Forelimb muscle (tissue), 1 donor: ENCODE measurements around the gene ROR2. TPM values are rescaled to one million over a fixed set of nuclear protein-coding genes. Genes with fewer than 3 reads are reported as not detected.

Experiments
- DNase-seq: peaks from one replicate; pipeline ENCODE4 v3.0.0-alpha.2; 2013; ENCODE audit warnings: low read depth
- polyA plus RNA-seq: library from polyadenylated mRNA; unstranded; fragments of 120-200 nt; gene quantifications from one replicate; pipeline ENCODE4 v1.2.1, GENCODE V29; 2013; ENCODE audit not compliant: insufficient read length

ROR2 gene
- polyA plus RNA-seq, 1 donor: 2.7 TPM

DNA sequence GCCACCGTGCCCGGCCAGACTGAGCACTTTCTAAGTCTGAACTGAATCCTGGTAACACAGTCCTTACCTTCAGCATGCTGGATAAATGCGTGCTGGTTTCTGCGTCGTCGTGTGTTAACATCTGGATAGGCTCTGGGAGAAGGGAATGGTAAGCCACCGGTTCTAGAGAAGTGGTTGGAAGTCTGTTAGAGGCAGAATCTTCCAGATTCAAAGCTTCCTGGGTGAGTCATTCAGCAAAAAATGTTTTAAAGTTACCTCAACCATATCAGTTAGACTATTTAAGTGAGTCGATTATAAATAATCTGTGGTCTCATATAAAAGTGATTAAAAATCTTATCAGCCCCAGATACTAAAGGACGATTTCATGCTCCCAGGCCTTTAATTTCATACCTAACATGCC, 269.9 kb downstream of the ROR2 start:
- no peak for DNase-seq

DNA sequence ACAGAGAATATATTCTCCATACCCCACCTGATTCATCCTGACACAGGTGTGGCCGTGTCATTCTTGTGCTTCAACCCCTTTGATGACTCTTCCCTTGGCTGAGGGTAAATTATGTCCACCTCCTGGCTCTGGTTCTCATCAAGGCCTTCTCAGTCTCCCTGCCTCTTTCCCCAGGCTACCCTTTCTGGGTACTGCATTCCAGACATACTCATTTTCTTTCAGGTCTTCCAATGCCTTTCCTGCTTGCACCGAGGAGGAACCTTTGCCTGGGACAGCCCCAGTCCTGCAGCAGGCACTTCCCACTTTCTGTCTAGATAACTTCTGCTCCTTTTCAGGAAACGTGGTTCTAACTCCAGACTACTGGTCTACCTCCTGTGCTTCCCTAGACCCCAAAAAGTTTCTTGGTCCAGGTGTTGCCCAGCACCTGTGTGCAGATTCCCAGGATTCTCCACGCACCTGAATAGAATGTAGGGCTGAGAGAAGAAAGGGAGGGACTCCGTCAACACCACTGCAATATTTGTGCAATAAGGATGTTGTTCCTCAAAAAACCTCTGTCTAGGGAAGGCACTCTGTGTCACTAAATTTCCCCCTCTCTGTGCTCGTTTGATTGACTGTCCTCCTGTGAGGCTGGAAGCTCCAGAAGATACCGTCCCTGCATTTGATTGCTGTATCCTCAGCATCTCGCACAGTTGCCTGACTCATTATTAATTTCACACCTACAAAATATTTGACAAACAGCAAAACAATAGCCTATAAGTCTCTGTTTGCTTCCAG, 271.0 kb downstream of the ROR2 start:
- DNase-seq: no peak

DNA sequence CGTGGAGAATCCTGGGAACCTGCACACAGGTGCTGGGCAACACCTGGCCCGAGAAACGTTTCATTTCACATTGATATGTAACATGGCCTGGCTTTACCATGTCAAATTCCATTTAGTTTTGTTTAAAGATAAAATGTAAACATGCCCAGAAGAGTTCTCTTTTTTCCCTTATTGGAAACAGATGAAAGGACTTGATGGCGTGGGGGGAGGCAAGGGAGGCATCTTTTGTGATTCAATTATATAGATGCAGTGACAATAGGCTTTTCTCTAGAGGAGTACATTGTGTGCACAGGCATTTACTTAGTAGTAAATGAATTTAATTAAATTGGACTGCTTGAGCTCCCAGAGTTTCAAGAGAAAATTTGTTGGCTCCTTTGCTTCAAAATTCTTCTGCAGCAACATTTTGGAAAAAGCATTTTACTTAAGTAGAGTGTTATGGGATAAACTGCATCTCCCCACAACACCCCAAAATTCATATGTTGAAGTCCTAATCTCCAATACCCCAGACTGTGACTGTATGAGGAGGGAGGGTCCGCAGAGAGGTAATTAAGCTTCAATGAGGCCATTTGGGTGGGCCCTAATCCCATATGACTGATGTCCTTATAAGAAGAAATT, 272.1 kb downstream of the ROR2 start:
- no peak for DNase-seq

DNA sequence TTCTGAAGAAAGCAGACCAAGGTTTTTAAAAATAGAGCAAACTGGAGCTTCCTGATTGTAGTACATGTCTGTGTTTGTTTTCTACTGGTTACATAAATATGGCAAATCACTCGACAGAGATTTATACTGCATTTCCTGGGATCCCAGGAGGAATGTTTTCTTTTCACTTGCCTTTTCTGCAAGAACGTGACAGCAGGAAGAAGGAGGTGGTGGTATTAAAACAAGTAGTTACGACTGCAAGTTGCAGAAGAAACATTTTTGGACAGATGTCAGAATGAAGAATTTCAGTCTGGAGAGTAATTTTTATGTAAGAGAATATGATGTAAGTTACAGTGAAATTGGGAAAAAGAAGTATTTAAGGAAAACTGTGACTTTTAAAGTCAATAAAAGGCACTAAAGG, 272.7 kb downstream of the ROR2 start:
- DNase-seq: no peak

DNA sequence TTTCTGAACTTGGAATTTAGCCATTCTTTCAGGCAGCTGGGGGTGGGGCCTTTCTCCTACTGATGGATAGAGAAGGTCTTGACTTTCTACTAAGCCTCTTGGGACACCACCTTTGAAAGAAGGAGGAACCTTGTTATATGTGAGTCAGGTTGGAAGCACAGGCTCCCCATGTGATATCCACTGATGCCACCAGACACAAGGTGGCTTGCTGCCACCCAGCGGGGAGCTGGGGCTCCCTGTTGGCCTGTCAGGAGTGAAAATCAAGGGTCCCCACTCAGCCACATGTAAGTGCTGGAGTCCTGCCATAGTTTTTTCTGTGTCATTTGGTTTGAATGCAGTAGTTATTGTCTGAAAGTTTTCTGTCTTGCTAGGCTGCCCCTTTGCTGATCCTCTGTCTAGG, 274.0 kb downstream of the ROR2 start:
- DNase-seq: no peak

DNA sequence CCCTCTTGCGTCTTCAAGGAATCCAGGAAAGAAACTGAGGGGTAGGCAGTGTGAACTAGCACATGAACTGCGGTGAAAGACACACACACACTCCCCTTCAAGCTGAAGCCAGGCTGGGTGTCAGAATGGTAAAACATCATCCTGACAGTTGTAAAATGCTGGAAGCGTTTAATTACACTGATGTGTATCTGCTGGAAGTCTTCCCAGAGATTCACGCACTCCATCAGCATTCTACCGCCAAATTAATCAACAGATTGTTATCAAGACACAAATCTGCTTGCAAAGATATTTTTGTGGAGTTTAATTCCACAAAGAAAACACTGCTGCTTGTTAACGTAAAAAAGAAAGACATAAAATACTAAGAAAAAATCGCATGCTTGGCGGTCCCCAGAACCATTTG, 285.4 kb downstream of the ROR2 start:
- DNase-seq: no peak

DNA sequence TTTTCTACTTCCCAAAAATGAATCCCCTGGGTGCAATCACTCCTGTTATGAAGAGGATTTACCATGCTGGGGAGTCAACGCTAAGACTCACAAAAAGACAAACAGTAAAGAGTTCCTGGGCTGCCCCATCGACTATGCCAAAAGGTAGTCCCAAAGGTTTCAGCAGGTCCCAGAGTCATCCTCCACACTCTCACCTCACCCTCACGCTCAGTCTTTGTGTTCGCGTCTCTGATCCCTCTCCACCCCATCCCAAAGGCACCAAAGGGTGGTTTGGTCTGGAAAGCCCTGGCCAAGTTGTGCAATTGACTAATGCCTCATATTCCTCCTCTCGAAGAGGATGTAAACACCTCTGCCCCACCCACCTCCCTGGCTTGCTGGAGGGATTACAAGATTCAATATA, 286.2 kb downstream of the ROR2 start:
- no peak for DNase-seq

DNA sequence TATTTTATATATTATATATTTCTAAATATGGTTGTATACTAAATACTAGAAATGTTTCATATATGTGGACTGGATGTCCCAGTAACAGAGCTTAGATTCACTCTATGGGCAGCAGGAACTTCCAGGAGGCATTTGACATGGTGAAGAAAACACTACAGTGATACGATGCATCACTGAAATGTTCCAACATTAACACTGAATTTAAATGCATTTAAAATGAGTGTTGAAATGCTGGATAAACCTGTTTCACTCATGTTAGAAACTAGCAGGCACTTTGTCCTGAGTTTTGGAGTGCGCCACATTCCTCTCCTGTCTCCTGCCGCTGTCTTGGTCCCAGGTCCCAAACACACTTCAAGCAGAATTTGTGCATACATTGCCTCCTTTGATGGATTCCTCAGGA, 288.6 kb downstream of the ROR2 start:
- no peak for DNase-seq

DNA sequence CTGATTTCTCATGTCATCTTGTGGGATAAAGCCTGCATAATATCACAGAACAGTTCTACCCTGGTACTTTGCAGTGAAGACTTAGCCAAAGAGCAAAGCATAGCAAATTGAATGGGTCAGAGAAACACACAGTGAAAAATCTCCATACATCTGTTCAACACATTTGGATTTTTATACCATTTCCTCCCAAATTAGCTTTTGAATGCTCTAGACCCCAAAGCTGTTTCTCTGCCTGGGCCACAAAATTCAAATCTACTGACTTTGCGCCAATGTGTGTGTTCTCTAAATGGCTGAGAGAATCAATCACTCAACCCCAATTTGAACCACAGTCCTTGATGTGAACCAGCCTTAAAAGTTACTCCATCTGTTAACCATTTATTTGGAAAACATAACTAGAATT, 289.5 kb downstream of the ROR2 start:
- no peak for DNase-seq

DNA sequence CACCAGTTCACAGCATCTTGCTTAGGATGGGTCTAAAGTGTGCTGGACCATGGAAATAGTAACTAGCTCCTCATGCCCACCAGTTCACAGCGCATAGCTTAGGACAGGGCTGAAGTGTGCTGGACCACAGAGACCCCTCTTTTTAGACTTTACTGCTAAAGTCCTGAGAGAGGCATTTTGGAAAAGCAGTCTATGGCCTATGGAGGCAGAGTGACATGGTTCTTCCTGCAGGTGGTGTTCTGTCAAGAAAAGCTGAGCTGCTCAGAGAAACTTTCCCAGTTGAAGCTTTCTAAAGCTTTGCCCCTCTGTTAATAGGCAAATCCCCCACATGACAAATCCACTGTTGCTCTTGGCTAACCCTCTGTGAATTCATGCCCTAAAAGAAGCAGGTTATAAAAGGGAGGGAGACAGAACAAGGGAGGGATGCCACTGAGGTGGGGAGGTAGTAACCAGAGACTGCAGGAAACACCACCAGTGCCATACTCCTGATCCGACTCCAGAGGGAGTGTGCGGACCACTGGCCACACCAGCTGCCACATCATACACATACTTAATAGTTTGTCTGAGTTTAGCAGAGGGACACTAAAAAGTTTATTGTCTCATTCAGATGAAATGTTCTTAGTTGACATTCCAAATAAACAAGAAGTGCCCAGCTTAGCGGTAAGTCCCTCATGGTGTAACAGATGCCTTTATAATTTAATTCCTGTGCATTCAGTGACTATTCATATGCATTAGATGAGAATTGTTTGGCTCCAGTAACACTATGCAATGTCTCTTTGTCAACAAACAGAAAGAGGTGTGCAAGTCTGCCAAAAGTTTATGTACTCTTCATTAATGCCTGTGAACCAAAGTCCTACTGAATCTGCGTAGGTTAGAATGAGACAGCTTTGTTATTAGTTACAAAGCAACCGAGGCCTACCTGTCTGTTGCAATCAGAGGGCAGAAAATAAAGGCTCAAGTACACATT, 290.2 kb downstream of the ROR2 start:
- DNase-seq: no peak

DNA sequence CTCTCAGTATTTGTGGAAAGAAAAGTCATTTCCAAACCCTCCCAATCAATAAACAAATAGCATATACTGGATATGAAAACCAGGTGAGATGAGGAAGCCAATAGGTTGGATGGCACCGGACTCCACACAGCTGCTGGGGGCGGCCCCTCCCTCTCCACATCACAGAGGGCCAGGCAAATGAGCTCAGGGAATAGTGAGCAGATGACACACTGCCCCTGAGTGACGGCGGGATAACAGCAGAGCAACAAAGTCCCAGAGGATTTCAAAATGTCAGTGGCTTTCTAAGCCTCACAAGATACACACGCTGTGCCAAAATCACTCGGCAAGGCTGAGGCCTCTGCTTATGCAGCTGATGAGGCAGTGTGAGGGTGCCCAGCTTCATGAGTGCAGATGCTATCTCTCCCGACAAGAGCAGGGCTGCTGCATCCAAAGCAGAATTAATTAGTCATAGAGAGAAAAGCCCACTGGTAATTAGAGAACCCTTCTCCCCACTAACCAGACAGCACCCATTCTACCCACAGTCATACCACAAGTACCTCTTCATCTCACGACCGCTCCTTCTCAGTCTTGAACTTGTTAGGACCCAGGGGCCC, 291.4 kb downstream of the ROR2 start:
- DNase-seq: no peak

DNA sequence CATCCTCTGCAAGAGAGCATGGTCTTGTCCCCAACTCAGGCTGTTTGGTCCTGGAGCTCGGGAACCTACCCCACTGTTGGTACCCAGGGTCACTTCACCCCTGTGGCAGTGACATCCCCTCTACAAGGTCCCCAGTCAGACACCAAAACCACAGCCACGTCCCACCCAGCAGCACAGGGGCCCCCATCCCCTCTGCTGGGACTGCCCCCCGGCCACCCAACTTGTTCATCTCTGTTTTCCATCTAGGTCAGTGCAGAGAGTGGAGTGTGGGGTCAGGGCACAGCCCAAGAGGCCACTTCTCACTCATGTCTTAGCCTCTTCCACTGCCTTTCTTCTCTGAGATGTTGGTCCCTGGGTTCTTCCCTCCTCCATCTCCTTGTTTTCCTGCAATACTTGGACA, 292.5 kb downstream of the ROR2 start:
- DNase-seq: no peak

DNA sequence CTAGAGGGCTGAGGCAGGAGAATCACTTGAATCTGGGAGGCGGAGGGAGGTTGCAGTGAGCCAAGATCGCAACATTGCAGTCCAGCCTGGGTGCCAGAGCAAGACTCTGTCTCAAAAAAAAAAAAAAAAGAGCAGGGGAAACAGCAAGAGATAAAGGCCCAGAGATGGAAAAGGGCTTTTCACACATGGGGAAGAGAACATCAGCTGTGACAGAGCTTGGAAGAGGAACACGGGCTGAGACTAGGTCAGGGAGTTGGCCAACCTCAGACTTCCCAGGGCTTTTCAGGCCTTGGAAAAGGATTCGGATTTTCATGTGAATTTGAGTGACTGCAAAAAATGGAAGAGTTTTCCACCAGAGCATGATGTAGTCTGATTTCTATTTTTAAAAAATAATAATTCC, 294.4 kb downstream of the ROR2 start:
- no peak for DNase-seq

DNA sequence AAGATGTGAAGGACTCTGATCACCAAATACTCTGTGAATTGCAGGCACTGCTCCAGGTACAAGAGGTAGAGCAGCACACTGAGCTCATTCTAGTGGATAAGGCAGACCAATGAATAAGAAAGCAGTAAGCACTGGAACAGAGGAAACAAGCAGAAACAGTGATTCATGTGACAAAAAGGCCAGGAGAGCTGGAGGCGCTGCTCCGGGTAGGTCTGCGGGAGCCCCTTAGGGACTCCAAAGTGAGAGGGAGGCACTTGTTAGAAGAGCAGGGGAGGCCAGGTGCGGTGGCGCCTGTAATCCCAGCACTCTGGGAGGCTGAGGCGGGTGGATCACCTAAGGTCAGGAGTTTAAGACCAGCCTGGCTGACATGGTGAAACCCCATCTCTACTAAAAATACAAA, 294.8 kb downstream of the ROR2 start:
- no peak for DNase-seq

DNA sequence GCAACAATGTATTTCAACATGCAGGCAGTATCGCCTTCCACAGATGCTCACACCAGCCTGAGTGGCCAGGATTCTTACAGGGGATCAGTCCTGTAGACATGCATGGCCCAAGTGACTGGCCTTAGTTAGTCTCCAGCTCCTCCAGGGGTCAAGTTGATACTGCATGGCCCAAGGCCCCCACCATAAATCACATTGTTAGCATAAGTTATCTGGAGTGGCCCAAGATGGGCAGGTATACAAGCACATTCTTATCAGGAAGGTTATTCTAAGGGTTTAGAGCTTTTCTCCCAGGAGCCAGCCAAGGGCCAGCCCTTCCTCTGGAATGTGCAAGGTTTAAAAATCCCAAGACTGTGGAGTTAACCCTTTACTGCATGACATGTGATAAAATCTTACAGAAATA, 295.5 kb downstream of the ROR2 start:
- no peak for DNase-seq

DNA sequence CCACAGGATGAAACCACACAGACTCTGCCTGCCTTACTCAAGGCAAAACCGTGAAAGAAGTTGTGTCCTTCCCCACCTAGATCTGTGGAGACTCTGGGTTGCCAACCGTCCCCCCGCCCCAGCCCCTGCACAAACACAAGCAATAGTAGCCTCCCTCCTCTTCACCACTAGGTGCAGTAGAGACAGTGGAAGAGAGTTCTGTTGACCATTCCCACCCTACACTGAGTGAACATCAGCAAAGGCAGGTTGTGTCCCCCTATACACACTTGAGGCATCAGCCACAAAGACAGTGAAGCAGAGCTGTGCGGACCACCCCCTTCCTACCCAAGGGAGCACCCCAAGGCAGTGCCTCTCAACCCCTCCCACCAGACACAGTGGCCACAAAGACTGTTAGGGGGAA, 302.7 kb downstream of the ROR2 start:
- no peak for DNase-seq

DNA sequence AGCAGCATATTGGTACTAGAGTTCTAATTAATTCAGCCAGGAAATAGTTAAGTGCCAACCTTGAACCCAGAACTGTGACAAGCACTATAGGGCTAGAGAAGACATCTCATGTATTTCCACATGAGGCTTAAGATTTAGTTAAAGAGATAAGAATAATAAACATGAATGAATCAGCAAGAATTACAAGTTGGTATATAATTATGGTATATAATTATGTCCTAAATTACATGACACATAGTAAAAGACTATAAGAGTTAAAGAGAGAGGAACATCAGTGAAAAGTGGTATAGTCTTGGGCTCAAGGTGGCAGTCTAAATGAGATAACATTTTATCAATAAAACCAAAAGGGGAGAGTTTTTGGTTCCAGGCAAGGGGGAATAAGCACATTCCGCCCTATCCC, 303.3 kb downstream of the ROR2 start:
- DNase-seq: no peak

DNA sequence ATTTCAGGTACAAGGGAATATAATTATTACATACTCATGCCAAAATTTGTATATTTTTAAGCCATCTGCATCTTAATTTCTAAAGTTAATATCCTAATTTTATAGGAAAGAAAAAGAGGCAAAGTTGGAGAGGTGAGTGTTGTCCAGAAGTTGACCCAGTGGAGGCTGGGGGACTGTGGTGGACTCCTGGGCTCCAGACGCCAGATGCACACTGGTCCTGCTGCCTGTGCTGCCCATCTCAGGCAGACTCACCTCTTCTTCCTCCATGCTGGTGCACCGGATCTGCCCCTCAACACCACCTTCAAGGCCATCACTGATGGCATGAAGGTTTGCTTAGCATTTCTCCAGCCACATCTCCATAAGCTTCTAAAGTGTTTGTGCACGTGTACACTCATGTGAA, 305.6 kb downstream of the ROR2 start:
- no peak for DNase-seq

DNA sequence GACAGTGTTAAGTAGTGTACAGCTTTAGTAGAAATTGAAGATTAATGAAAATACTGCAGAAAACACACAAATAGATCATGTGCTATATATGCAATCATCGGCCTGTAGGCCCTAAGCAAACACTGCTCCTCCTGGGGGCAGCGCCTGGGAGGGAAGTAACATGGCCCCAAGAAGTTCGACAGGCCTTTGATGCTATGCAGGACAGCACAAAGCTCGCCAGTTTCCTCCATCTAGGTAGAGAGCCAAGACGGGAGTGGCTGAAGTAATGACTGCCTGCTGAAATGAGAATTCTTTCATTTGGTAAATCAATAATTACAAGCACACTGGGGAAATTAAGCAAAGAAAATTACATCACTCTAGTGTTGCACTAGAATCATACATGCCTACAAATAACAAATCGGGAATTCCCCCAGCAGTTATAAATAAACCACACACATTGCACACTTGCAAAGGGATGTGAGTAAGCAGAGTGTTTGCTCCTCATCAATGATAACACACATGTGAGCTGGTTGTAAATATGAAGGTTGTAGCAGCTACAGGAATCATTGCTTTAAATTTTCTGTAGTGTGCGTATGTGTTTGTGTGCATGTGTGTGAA, 306.4 kb downstream of the ROR2 start:
- DNase-seq: no peak

DNA sequence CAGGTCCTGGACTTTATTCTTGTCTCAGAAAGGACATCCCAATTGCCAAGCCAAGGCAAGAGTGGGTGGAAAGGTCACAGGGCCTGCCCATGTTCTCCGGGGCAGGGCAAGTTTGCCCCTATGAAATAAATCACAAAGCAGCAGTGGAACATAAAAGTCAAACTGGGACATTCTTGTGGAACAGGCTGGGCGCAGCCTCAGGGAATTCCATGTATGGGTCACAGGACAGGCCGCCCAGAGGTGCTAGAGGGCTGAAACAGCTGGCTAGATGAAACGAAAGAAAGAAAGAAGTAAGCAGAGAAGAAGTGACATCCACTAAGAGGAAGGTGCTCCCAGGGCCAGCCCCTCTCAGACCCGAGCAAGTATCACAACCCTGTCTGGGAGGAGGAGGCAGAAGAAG, 307.3 kb downstream of the ROR2 start:
- DNase-seq: no peak

DNA sequence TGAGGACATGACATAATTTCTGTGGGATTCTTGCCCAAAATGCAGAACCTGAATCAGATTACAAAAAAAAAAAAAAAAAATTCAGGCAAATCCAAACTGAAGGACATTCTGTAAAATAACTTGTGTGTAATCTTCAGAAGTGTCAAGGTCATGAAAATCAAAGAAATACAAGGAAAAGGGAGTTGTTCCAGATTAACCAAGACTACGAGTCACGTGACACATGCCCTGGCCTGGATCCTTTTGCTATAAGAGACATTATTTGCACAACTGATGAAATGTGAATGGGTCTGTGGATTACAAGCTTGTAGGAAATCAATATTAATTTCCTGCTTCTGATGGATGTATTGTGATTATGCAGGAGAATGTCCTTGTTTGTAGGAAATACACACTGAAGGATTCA, 309.6 kb downstream of the ROR2 start:
- no peak for DNase-seq

DNA sequence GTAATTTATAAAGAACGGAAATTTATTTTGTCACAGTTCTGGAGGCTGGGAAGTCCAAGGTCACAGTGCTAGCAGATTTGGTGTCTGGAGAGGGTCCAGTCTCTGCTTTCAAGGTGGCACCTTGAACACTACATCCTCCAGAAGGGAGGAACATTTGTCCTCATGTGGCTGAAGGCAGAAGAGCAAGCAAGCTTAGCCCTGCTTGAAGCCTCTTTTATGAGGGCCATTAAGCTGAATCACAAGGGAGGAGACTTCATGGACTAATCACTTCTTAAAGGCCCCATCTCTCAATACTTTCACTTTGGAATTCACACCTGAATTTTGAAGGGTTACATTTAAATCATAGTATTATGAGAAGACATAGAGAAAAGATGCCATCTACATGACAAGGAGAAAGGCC, 311.0 kb downstream of the ROR2 start:
- no peak for DNase-seq
